H9 (cell line): ENCODE results near the gene NEDD4L. TPM values are rescaled to one million over a fixed set of nuclear protein-coding genes. Genes with fewer than 3 reads are reported as not detected.

Source experiments
- DNase-seq: peaks from one replicate; pipeline ENCODE4 v3.0.0-alpha.2; 2017
- H2AFZ ChIP-seq: one replicate; pipeline ENCODE4 v1.6.1; 2013; ENCODE audit warnings: mild to moderate bottlenecking, low read length, control low read depth, moderate library complexity
- H2AK5ac ChIP-seq: 2 replicates; pipeline ENCODE4 v1.6.1; 2013; ENCODE audit warnings: low read length, control low read depth, mixed read lengths; ENCODE audit not compliant: insufficient read length
- H2BK120ac ChIP-seq: one replicate; pipeline ENCODE4 v1.6.1; 2013; ENCODE audit warnings: low read depth, mild to moderate bottlenecking, low read length, control low read depth, inconsistent platforms; ENCODE audit not compliant: poor library complexity, severe bottlenecking
- H2BK12ac ChIP-seq: 2 replicates; pipeline ENCODE4 v1.6.1; 2013; ENCODE audit warnings: low read length, control low read depth, mixed read lengths, low read depth; ENCODE audit not compliant: insufficient read length
- H2BK15ac ChIP-seq: 2 replicates; pipeline ENCODE4 v1.6.1; 2013; ENCODE audit warnings: low read depth, low read length, control low read depth
- H2BK20ac ChIP-seq: one replicate; pipeline ENCODE4 v1.6.1; 2013; ENCODE audit warnings: low read depth, mild to moderate bottlenecking, low read length, control low read depth, inconsistent platforms; ENCODE audit not compliant: poor library complexity, severe bottlenecking
- H2BK5ac ChIP-seq: 2 replicates; pipeline ENCODE4 v1.6.1; 2013; ENCODE audit warnings: low read length, control low read depth, mixed read lengths; ENCODE audit not compliant: insufficient read length
- H3K14ac ChIP-seq: 2 replicates; pipeline ENCODE4 v1.6.1; 2013; ENCODE audit warnings: low read length, control low read depth; ENCODE audit not compliant: insufficient read depth
- H3K18ac ChIP-seq: 2 replicates; pipeline ENCODE4 v1.6.1; 2013; ENCODE audit warnings: low read depth, mild to moderate bottlenecking, mixed read lengths, low read length, control low read depth; ENCODE audit not compliant: insufficient read length
- H3K23ac ChIP-seq: 2 replicates; pipeline ENCODE4 v1.6.1; 2013; ENCODE audit warnings: low read length, control low read depth, mixed read lengths, low read depth; ENCODE audit not compliant: insufficient read length
- H3K23me2 ChIP-seq: 2 replicates; pipeline ENCODE4 v1.6.1; 2013; ENCODE audit warnings: low read depth, mild to moderate bottlenecking, mixed read lengths, low read length, control low read depth; ENCODE audit not compliant: insufficient read length, poor library complexity, severe bottlenecking
- H3K27ac ChIP-seq: 2 replicates; pipeline ENCODE4 v1.5.1; 2013; ENCODE audit warnings: low read length, control low read depth, mixed read lengths, low read depth; ENCODE audit not compliant: insufficient read length
- H3K27me3 ChIP-seq: 2 replicates; pipeline ENCODE4 v1.6.1; 2013; ENCODE audit warnings: low read length, control low read depth, inconsistent platforms; ENCODE audit not compliant: insufficient read depth
- H3K4ac ChIP-seq: 2 replicates; pipeline ENCODE4 v1.6.1; 2013; ENCODE audit warnings: low read depth, mild to moderate bottlenecking, control low read depth, inconsistent platforms, low read length, moderate library complexity
- H3K4me1 ChIP-seq: 2 replicates; pipeline ENCODE4 v1.6.1; 2013; ENCODE audit warnings: low read length, control low read depth, inconsistent platforms; ENCODE audit not compliant: insufficient read depth
- H3K4me2 ChIP-seq: 2 replicates; pipeline ENCODE4 v1.6.1; 2013; ENCODE audit warnings: low read length, control low read depth, mixed read lengths; ENCODE audit not compliant: insufficient read length, insufficient read depth
- H3K56ac ChIP-seq: 2 replicates; pipeline ENCODE4 v1.6.1; 2013; ENCODE audit warnings: low read depth, mild to moderate bottlenecking, mixed read lengths, low read length, control low read depth; ENCODE audit not compliant: insufficient read length
- H3K79me1 ChIP-seq: 2 replicates; pipeline ENCODE4 v1.6.1; 2013; ENCODE audit warnings: low read depth, mild to moderate bottlenecking, moderate library complexity, low read length, control low read depth, inconsistent platforms; ENCODE audit not compliant: insufficient read depth, poor library complexity, severe bottlenecking
- H3K79me2 ChIP-seq: 2 replicates; pipeline ENCODE4 v1.6.1; 2013; ENCODE audit warnings: low read length, control low read depth, inconsistent platforms; ENCODE audit not compliant: insufficient read depth
- H3K9ac ChIP-seq: 2 replicates; pipeline ENCODE4 v1.6.1; 2013; ENCODE audit warnings: low read length, control low read depth, mixed read lengths; ENCODE audit not compliant: insufficient read length; ENCODE audit errors: extremely low read depth
- H3K9me3 ChIP-seq: one replicate; pipeline ENCODE4 v1.6.1; 2013; ENCODE audit warnings: low read depth, low read length, inconsistent platforms; ENCODE audit not compliant: control insufficient read depth
- H3T11ph ChIP-seq: one replicate; pipeline ENCODE4 v1.6.1; 2013; ENCODE audit warnings: mild to moderate bottlenecking, low read length, control low read depth, inconsistent platforms
- H4K20me1 ChIP-seq: one replicate; pipeline ENCODE4 v1.6.1; 2013; ENCODE audit not compliant: control insufficient read depth, insufficient read length, insufficient read depth
- H4K5ac ChIP-seq: 2 replicates; pipeline ENCODE4 v1.6.1; 2013; ENCODE audit warnings: low read depth, mild to moderate bottlenecking, mixed read lengths, low read length, control low read depth; ENCODE audit not compliant: insufficient read length
- H4K8ac ChIP-seq: replicated peaks from 2 replicates; pipeline ENCODE4 v1.6.1; 2013; ENCODE audit warnings: low read length, control low read depth, mixed read lengths, low read depth; ENCODE audit not compliant: insufficient read length
- H4K91ac ChIP-seq: 2 replicates; pipeline ENCODE4 v1.6.1; 2013; ENCODE audit warnings: low read depth, mild to moderate bottlenecking, moderate library complexity, mixed read lengths, low read length, control low read depth; ENCODE audit not compliant: insufficient read length
- H3K27ac Mint-ChIP-seq, 3 experiments: 2 replicates in 2 of 3; 3 replicates in 1 of 3; pipeline ENCODE4 v1.8.0; 2020 to 2021; ENCODE audit warnings: mixed read lengths in 3 of 3, mild to moderate bottlenecking in 1 of 3, moderate library complexity in 1 of 3
- H3K27me3 Mint-ChIP-seq: 2 replicates; pipeline ENCODE4 v1.8.0; 2021; ENCODE audit warnings: low read depth, mild to moderate bottlenecking, moderate library complexity, mixed read lengths
- H3K36me3 Mint-ChIP-seq, 3 experiments: 2 replicates in 2 of 3; 3 replicates in 1 of 3; pipeline ENCODE4 v1.8.0; 2020 to 2021; ENCODE audit warnings: low read depth in 3 of 3, mixed read lengths in 3 of 3; ENCODE audit not compliant: insufficient read depth in 1 of 3
- H3K4me1 Mint-ChIP-seq, 2 experiments: 2 replicates each; pipeline ENCODE4 v1.8.0; 2020; ENCODE audit warnings: mixed read lengths in 2 of 2
- H3K4me3 Mint-ChIP-seq, 2 experiments: 2 replicates in 1 of 2; 3 replicates in 1 of 2; pipeline ENCODE4 v1.8.0; 2020 to 2021; ENCODE audit warnings: mild to moderate bottlenecking in 2 of 2, mixed read lengths in 2 of 2, moderate library complexity in 1 of 2
- H3K9me3 Mint-ChIP-seq, 2 experiments: 2 replicates in 1 of 2; 3 replicates in 1 of 2; pipeline ENCODE4 v1.8.0; 2020; ENCODE audit warnings: mild to moderate bottlenecking in 2 of 2, mixed read lengths in 2 of 2, moderate library complexity in 1 of 2
- WGBS: extraction: QIAGEN DNeasy Blood & Tissue Kit; methylation state at CpG from one replicate; pipeline ENCODE4 v1.1.7; 2013; ENCODE audit warnings: missing lambda C conversion rate, low lambda C conversion rate, mixed read lengths; ENCODE audit not compliant: insufficient read length; ENCODE audit errors: extremely low coverage; 5-methylcytosine and 5-hydroxymethylcytosine counted together
- total RNA-seq: library from RNA; stranded (reverse); gene quantifications from 2 replicates; pipeline ENCODE4 v1.2.1, GENCODE V29; 2021
- TF ChIP-seq, protein P1 (sequence below): fragments of 200-600 bp; sonication (generic); conservative IDR thresholded peaks from 3 replicates; pipeline ENCODE4 v1.8.0; 2021; ENCODE audit warnings: antibody characterized with exemption, mild to moderate bottlenecking

Gene NEDD4L
- total RNA-seq, 1 experiment from 2014 or later: 76.3 TPM

DNA sequence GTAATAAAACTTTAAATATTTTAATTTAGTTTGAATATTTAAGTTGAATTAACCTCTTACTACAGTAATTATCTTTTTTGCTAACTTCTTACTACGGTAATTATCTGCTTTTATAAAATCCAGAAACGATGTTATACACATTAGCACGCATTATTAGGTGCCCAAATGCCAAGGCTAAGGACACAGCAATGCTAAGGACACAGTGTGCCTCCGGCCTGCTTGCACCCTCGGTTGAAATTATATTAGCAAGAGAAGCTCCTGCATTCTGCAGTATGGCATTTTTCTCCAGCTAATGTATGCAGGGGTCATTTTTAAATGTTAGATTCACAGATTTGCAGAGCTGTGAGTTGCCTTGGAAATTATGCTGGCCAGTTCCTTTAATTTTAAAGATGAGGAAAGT, 220.0 kb downstream of the NEDD4L start:
- Histone ChIP-seq H3K4ac (no peak overlapping the region), H3K23ac (no peak overlapping the region), H3K4me2 (no peak overlapping the region), H2AFZ (no peak overlapping the region), H4K91ac (no peak overlapping the region), H3K23me2 (no peaks in the 10 kb centered on the region), H3K9me3 (no peaks in the 10 kb centered on the region), H4K20me1 (no peaks in the 10 kb centered on the region), H3K27me3 (no peaks in the 10 kb centered on the region), H2BK12ac (no peak overlapping the region), H3T11ph (no peak overlapping the region), H2BK20ac (no peak overlapping the region), H2AK5ac (no peak overlapping the region), H4K5ac (no peak overlapping the region), H2BK5ac (no peak overlapping the region), H3K9ac (no peak overlapping the region), H3K27ac (no peak overlapping the region), H2BK15ac (no peak overlapping the region), H4K8ac (no peak overlapping the region), H3K18ac (no peak overlapping the region), H2BK120ac (no peak overlapping the region), H3K56ac (no peak overlapping the region), H3K79me2 (peaks cover 4% of the 10 kb centered on the region; the same call in 1 of the 2 replicates), H3K14ac (no peak overlapping the region), H3K79me1 (peaks cover 4% of the 10 kb centered on the region), H3K4me1 (peaks cover 9% of the 10 kb centered on the region; the same call in 1 of the 2 replicates)
- no peaks in the 10 kb centered on the region for H3K9me3 Mint-ChIP-seq
- H3K4me1 Mint-ChIP-seq: peaks cover 33 to 39% of the 10 kb centered on the region in 2 experiments
- 0 out of 7 replicates have a peak, but pooled peaks cover 0 to 3% (median 0%) of the 10 kb centered on the region in 3 experiments for H3K36me3 Mint-ChIP-seq
- no CpG with 5 or more reads among the region's 5 CpGs for WGBS
- no peaks in the 10 kb centered on the region for H3K27me3 Mint-ChIP-seq
- no peak overlapping the region for H3K27ac Mint-ChIP-seq
- DNase-seq: no peak
- no peak overlapping the region for H3K4me3 Mint-ChIP-seq
- TF ChIP-seq, protein P1, sequence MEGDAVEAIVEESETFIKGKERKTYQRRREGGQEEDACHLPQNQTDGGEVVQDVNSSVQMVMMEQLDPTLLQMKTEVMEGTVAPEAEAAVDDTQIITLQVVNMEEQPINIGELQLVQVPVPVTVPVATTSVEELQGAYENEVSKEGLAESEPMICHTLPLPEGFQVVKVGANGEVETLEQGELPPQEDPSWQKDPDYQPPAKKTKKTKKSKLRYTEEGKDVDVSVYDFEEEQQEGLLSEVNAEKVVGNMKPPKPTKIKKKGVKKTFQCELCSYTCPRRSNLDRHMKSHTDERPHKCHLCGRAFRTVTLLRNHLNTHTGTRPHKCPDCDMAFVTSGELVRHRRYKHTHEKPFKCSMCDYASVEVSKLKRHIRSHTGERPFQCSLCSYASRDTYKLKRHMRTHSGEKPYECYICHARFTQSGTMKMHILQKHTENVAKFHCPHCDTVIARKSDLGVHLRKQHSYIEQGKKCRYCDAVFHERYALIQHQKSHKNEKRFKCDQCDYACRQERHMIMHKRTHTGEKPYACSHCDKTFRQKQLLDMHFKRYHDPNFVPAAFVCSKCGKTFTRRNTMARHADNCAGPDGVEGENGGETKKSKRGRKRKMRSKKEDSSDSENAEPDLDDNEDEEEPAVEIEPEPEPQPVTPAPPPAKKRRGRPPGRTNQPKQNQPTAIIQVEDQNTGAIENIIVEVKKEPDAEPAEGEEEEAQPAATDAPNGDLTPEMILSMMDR: no peak
